HepG2 (cell line): ENCODE results near the gene SVBP. TPM values are rescaled to one million over a fixed set of nuclear protein-coding genes. Genes with fewer than 3 reads are reported as not detected.

Experiments
- ATAC-seq: fragments of 200-7000 bp; cut with Tn5 transposase; 3 replicates; pipeline ENCODE4 v1.9.1; 2020; ENCODE audit warnings: mild to moderate bottlenecking, moderate library complexity
- BruUV-seq: library from RNA; stranded (reverse); fragments of 400-500 nt; replicated peaks from 2 replicates; lab custom pipeline; 2021; lab: Mats Ljungman, UMichigan
- CTCF ChIA-PET: fragments of 300-600 bp; formaldehyde crosslinking; extraction: SDS; loops from one replicate; lab custom pipeline; 2021; ENCODE audit warnings: low total read pairs, inconsistent platforms, low intra/inter-chr PET ratio; lab: Yijun Ruan, JAX
- POLR2A ChIA-PET: fragments of 350-600 bp; sonication (Branson Sonifier 250); formaldehyde crosslinking; loops from one replicate; lab custom pipeline; 2020; ENCODE audit warnings: antibody characterized with exemption, inconsistent platforms; lab: Yijun Ruan, JAX
- DNase-seq: peaks from one replicate; pipeline ENCODE4 v3.0.0-alpha.2; 2015; ENCODE audit warnings: low spot score
- FAIRE-seq: peaks from 3 replicates; lab custom pipeline; 2011; peaks lifted over from hg19 to GRCh38; lab: Jason Lieb, UNC
- H2AFZ ChIP-seq: one replicate; pipeline ENCODE4 v1.6.1; 2011; ENCODE audit warnings: low read length, inconsistent platforms
- H3K27ac ChIP-seq: fragments of 300-600 bp; 3 replicates; pipeline ENCODE4 v1.8.0; 2011; ENCODE audit warnings: mixed run types, mild to moderate bottlenecking, mixed read lengths, low read length, inconsistent platforms; ENCODE audit not compliant: insufficient read depth; ENCODE audit errors: extremely low read length
- H3K27me3 ChIP-seq, 2 experiments: fragments of 200-600 bp in 1 of 2; 2 replicates in 1 of 2; 3 replicates in 1 of 2; pipeline versions ENCODE4 v1.6.0 to v1.8.0; 2011; ENCODE audit warnings: low read length in 2 of 2, mild to moderate bottlenecking in 2 of 2, moderate library complexity in 2 of 2, inconsistent platforms in 1 of 2; ENCODE audit not compliant: insufficient read depth in 2 of 2, control insufficient read depth in 1 of 2
- H3K36me3 ChIP-seq, 2 experiments: fragments of 200-600 bp in 1 of 2; replicated peaks in 1 of 2; 2 replicates in 1 of 2; 3 replicates in 1 of 2; pipeline versions ENCODE4 v1.5.1 to v1.8.0; 2011; ENCODE audit warnings: low read length in 2 of 2, inconsistent platforms in 1 of 2; ENCODE audit not compliant: insufficient read depth in 2 of 2, control insufficient read depth in 1 of 2
- H3K4me1 ChIP-seq: 2 replicates; pipeline ENCODE4 v1.5.1; 2012; ENCODE audit warnings: low read length, inconsistent platforms; ENCODE audit not compliant: insufficient read depth
- H3K4me2 ChIP-seq: 2 replicates; pipeline ENCODE4 v1.6.0; 2011; ENCODE audit warnings: low read depth, low read length, inconsistent platforms
- H3K4me3 ChIP-seq, 3 experiments: fragments of 200-600 bp in 1 of 3; sonication (generic), shearing (Covaris generic) in 1 of 3; replicated peaks in 1 of 3; 2 replicates each; pipeline ENCODE4 v1.5.1; 2011 to 2016; ENCODE audit warnings: low read length in 3 of 3, inconsistent platforms in 2 of 3, low read depth in 2 of 3, mild to moderate bottlenecking in 2 of 3, control low read depth in 1 of 3, mixed read lengths in 1 of 3; ENCODE audit not compliant: insufficient read depth in 1 of 3
- H3K79me2 ChIP-seq: one replicate; pipeline ENCODE4 v1.6.1; 2011; ENCODE audit warnings: low read length, inconsistent platforms; ENCODE audit not compliant: insufficient read depth
- H3K9ac ChIP-seq: 2 replicates; pipeline ENCODE4 v1.6.0; 2011; ENCODE audit warnings: mild to moderate bottlenecking, low read depth, low read length, inconsistent platforms; ENCODE audit not compliant: insufficient read depth
- H3K9me3 ChIP-seq: 2 replicates; pipeline ENCODE4 v1.5.1; 2012; ENCODE audit warnings: mild to moderate bottlenecking, low read length
- H4K20me1 ChIP-seq: 2 replicates; pipeline ENCODE4 v1.6.0; 2011; ENCODE audit warnings: inconsistent platforms, mild to moderate bottlenecking, low read length, moderate library complexity; ENCODE audit not compliant: insufficient read depth
- AKNA ChIP-seq: sonication (generic); formaldehyde crosslinking; IDR thresholded peaks from 2 replicates; pipeline ENCODE4 v1.4.0; 2020; ENCODE audit warnings: missing genetic modification reagents, borderline replicate concordance
- ATM ChIP-seq: fragments of 450-650 bp; IDR thresholded peaks from 2 replicates; pipeline ENCODE4 v1.7.1; 2017; ENCODE audit warnings: mild to moderate bottlenecking, borderline replicate concordance
- CBX2 ChIP-seq, 2 experiments: fragments of 200-600 bp in 1 of 2; sonication (generic); formaldehyde crosslinking in 1 of 2; IDR thresholded peaks; 2 replicates each; pipeline versions ENCODE4 v1.7.0 to v1.8.1; 2018 to 2022; ENCODE audit warnings: low read depth in 2 of 2, low read length in 1 of 2, mild to moderate bottlenecking in 1 of 2, missing genetic modification reagents in 1 of 2
- CBX5 ChIP-seq: sonication (generic); formaldehyde crosslinking; IDR thresholded peaks from 2 replicates; pipeline ENCODE4 v1.4.0; 2020; ENCODE audit warnings: missing genetic modification reagents, borderline replicate concordance
- CCAR2 ChIP-seq: fragments of 200-400 bp; formaldehyde crosslinking; optimal IDR thresholded peaks from 2 replicates; pipeline ENCODE3; 2018; ENCODE audit warnings: low read depth, mild to moderate bottlenecking, low read length, moderate library complexity
- HMGA1 ChIP-seq: sonication (generic); formaldehyde crosslinking; conservative IDR thresholded peaks from 2 replicates; pipeline ENCODE4 v1.4.0; 2020; ENCODE audit warnings: missing genetic modification reagents
- MAFF ChIP-seq: IDR thresholded peaks from 2 replicates; pipeline ENCODE4 v1.6.1; 2011; ENCODE audit warnings: low read depth, low read length, improper control_type of control experiment
- TAF15 ChIP-seq: fragments of 200-400 bp; formaldehyde crosslinking; IDR thresholded peaks from one replicate; pipeline ENCODE4 v1.6.1; 2018; ENCODE audit warnings: mild to moderate bottlenecking, low read depth, low read length; ENCODE audit not compliant: poor library complexity, severe bottlenecking
- ZNF235 ChIP-seq: sonication (generic); formaldehyde crosslinking; IDR thresholded peaks from 2 replicates; pipeline ENCODE4 v1.8.1; 2023; ENCODE audit warnings: mild to moderate bottlenecking, missing genetic modification reagents, borderline replicate concordance
- whole genome bisulfite sequencing: methylation state at CpG from one replicate; pipeline ENCODE4 v1.1.6; 2017; ENCODE audit warnings: low lambda C conversion rate; 5-methylcytosine and 5-hydroxymethylcytosine counted together
- in situ Hi-C: cut with HindIII; loops from 2 replicates; pipeline ENCODE4 v1.10.0; 2017; ENCODE audit warnings: low pct_unique_long_range_greater_than_20kb; ENCODE audit not compliant: extremely low pct_ligation_motif_present
- intact Hi-C: fragments of 100-400 bp; cut with micrococcal nuclease; formaldehyde crosslinking; loops from one replicate; pipeline ENCODE4 v1.10.0; 2022; ENCODE audit not compliant: unreplicated experiment
- polyA plus RNA-seq, 8 experiments: library from polyadenylated mRNA; depleted of rRNA in 3 of 8; stranded (reverse) in 7 of 8; unstranded in 1 of 8; fragments of >200 nt; fragmentation: Illumina TruSeq in 4 of 8; extraction: Trizol in 4 of 8; gene quantifications; 2 replicates each; pipeline versions ENCODE4 v1.2.1 to v1.2.3, GENCODE V29; 2011 to 2016; ENCODE audit warnings: low read depth in 4 of 8, missing spikeins in 1 of 8, mixed read lengths in 1 of 8; ENCODE audit not compliant: insufficient read depth in 1 of 8
- total RNA-seq, 5 experiments: library from RNA; depleted of rRNA; stranded (reverse); fragments of >200 nt; fragmentation: Illumina TruSeq; extraction: Trizol; gene quantifications; 2 replicates each; pipeline ENCODE4 v1.2.3, GENCODE V29; 2016; ENCODE audit warnings: low read depth in 1 of 5
- TF ChIP-seq, protein P1 (sequence below): IDR thresholded peaks from 2 replicates; pipeline ENCODE4 v1.6.1; 2016; ENCODE audit warnings: low read depth, control low read depth

Gene SVBP
- total and polyA plus RNA-seq, 2 of the 13 experiments (the other 11 are each of a cell fraction or from before 2014, with no cell fraction given) = 28.8 to 48.2 TPM

GRCh38 chr1:42779725-42780124, 37.5 kb downstream of the SVBP start:
- ATAC-seq = no peak
- intact Hi-C loops (loop anchor here (5.0 kb wide), 1 partner anchor 293 kb away; no protein-coding TSS in a partner anchor), in situ Hi-C loops (loop anchor here (5.0 kb wide), 2 partner anchors 123 to 293 kb away; no protein-coding TSS in a partner anchor)
- 94% methylated on average over 2 of the region's 2 CpGs for WGBS
- H3K9me3 ChIP-seq = no peaks in the 10 kb centered on the region
- no peak overlapping the region for H3K9ac ChIP-seq
- no peak overlapping the region for H3K27ac ChIP-seq
- H2AFZ ChIP-seq = no peak overlapping the region
- no peak overlapping the region for H3K4me3 ChIP-seq
- H4K20me1 ChIP-seq = no peaks in the 10 kb centered on the region
- no peaks in the 10 kb centered on the region for H3K27me3 ChIP-seq
- no peak for FAIRE-seq
- peaks cover 15 to 44% of the 10 kb centered on the region in 2 experiments for H3K36me3 ChIP-seq
- no peak overlapping the region for H3K4me2 ChIP-seq
- CTCF ChIA-PET = interaction anchor here (1.0 kb wide), 1 partner anchor 294 kb away, joined by 4 read pairs; no protein-coding TSS in a partner anchor
- peaks cover 12% of the 10 kb centered on the region; the same call in 1 of the 2 replicates for H3K4me1 ChIP-seq
- no TSS peak for BruUV-seq
- H3K79me2 ChIP-seq = no peaks in the 10 kb centered on the region
- DNase-seq = no peak
- POLR2A ChIA-PET = interaction anchor here (2.9 kb wide), 1 partner anchor 13 kb away, joined by 9 read pairs; the partner anchor contains the start of genes C1orf50 and P3H1
- TF ChIP-seq, protein P1, sequence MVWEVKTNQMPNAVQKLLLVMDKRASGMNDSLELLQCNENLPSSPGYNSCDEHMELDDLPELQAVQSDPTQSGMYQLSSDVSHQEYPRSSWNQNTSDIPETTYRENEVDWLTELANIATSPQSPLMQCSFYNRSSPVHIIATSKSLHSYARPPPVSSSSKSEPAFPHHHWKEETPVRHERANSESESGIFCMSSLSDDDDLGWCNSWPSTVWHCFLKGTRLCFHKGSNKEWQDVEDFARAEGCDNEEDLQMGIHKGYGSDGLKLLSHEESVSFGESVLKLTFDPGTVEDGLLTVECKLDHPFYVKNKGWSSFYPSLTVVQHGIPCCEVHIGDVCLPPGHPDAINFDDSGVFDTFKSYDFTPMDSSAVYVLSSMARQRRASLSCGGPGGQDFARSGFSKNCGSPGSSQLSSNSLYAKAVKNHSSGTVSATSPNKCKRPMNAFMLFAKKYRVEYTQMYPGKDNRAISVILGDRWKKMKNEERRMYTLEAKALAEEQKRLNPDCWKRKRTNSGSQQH (CRISPR knock-in tag) = no peak
- TF ChIP-seq HMGA1 (CRISPR knock-in tag) (no peak), ZNF235 (CRISPR knock-in tag) (no peak), CBX2 (IDR thresholded peaks at IDR 0.05; ENCODE audit: low read depth, low read length) (no peak), CBX2 (CRISPR knock-in tag; IDR thresholded peaks at IDR 0.05; ENCODE audit: low read depth) (no peak), ATM (no peak), CBX5 (CRISPR knock-in tag) (no peak), AKNA (CRISPR knock-in tag) (no peak), MAFF (no peak), CCAR2 (no peak), TAF15 (no peak)
